ENCODE results near the gene PNLIP.

PNLIP gene

GRCh38 chr10:116574797-116575196 is 29.1 kb downstream of the PNLIP start:
- DNase-seq (ENCODE audit: low spot score) = no peak

DNA sequence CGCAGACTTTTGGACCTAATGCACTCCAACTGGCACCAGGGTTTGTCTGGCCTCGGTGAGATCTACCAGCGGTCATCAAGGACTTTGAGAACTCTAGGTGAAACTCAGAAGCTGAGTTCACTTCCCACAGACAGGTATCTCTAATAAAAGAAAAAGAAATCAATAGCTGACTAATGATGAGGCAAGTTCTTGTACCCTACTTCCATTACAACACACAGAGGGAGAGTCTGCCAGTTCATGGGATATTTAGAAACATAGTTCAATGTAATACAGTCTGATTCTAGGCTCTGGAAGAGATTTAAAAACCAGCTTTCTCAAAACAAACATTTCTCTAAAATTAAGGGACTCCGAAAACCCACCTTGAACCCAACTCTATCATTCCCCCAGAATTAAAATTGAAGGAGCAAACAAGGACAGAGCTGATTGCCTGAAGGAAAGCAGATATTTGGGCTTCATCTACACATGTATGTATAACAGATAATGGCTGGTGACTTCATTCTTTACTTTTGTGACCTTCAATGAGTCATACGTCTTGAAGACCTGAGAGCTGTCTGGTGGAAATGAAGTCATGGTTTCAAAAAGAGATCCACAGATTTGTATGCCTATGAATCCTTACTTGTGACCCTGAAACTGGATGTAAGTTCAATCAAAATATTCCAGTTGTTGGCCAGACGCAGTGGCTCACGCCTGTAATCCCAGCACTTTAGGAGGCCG is 42.3 kb downstream of the PNLIP start:
- DNase-seq (ENCODE audit: low spot score) = no peak

GRCh38 chr10:116588995-116589394 is 43.3 kb downstream of the PNLIP start:
- no peak for DNase-seq (ENCODE audit: low spot score)

- DNase-seq (ENCODE audit: low spot score) = no peak
These were observed 44.2 kb downstream of the PNLIP start for GRCh38 chr10:116589926-116590325.

DNA sequence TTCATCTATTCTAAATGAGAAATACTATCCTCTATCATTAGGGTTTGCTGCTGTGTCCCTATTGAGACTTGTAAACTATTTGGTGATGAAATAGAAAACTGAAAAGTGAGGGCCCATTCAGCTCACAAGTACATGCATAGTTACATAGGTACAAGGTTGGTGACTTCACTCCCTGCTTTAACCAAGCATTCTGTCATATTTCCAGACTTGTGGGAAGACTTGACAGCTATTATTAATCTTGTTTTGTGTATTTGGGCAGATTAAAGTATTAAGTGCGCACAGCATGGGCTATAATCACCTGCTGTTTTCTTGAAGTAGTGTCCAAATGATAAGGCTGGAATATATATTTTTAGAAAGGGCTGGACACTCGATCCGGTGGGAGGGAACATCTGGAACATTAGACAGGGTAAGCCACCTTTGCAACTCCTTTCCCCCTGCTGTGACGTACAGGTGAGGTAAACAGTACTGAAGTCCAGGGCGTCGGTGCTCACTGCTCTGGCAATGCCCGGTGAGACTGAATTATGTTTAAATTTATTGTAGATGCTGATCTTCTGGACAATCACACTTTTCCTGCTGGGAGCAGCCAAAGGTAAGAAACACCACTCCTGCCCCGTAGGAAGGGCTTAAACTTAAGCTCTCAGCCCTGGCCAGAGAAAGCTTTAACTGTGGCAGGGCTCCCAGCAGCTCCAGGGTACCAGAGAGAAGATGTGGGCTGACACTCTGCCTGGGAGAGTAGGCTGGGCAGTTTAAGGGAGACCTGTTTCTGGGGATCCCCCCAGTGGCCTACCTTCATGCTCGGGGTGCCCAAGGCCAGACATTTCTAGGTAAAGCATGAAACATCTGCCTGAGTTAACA is 45.1 kb downstream of the PNLIP start, which contains the start of gene PNLIPRP1:
PNLIPRP1 (plus strand) TSS at position 370 of the 855 bp plus-strand sequence; CDS start at position 541, 171 bp downstream.
- no peak for DNase-seq (ENCODE audit: low spot score)

DNA sequence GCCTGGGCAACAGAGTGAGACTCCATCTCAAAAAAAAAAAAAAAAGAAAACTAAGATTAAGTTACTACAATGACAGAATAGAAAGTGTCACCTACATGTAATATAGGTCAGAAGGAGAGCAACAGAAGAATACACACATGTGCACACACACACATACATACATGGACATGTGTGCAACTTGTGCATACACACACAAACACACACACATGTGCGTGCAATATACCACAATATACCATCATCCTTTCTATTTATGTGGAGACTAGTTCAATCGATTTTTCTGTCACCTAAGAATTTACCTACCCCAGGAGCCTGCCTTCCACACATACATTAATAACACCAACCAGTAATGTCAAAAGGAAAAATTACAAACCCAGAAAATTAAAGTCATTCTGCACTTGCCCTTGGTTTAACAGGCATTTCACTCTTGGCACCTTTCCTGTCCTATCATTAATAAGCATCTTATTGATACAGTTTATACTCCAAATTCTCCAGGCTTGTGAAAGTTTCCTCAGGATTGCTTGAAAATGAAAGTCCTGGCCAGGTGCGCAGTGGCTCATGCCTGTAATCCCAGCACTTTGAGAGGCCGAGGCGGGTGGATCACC is 47.5 kb downstream of the PNLIP start:
- no peak for DNase-seq (ENCODE audit: low spot score)

DNA sequence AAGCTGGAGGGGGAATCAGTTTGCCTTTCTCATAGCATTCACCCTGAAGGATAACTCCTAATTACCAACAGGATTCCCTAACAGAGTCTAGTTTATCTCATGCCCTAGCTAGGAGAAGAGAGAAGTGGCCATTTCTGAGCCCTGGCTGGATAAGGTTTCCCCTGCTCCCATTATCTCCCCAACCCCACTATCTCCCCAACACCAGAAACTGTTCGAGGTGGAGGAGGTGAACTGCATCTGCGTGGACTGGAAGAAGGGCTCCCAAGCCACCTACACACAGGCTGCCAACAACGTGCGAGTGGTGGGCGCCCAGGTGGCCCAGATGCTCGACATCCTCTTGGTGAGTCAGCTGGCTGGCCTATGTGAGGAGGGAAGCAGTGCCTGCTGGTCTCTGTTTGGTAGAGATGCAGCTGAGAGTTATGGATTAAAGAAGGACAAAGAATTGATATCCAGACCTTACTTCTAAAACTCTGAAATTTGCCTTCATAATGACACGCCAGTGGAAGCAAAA is 48.8 kb downstream of the PNLIP start:
- DNase-seq (ENCODE audit: low spot score) = no peak

GRCh38 chr10:116596062-116596461 is 50.3 kb downstream of the PNLIP start:
- DNase-seq (ENCODE audit: low spot score) = no peak

- DNase-seq (ENCODE audit: low spot score) = no peak
These were observed 51.8 kb downstream of the PNLIP start for GRCh38 chr10:116597543-116597942.

GRCh38 chr10:116598329-116598728 is 52.6 kb downstream of the PNLIP start:
- no peak for DNase-seq (ENCODE audit: low spot score)

GRCh38 chr10:116599991-116600390 is 54.3 kb downstream of the PNLIP start:
- DNase-seq (ENCODE audit: low spot score) = no peak

DNA sequence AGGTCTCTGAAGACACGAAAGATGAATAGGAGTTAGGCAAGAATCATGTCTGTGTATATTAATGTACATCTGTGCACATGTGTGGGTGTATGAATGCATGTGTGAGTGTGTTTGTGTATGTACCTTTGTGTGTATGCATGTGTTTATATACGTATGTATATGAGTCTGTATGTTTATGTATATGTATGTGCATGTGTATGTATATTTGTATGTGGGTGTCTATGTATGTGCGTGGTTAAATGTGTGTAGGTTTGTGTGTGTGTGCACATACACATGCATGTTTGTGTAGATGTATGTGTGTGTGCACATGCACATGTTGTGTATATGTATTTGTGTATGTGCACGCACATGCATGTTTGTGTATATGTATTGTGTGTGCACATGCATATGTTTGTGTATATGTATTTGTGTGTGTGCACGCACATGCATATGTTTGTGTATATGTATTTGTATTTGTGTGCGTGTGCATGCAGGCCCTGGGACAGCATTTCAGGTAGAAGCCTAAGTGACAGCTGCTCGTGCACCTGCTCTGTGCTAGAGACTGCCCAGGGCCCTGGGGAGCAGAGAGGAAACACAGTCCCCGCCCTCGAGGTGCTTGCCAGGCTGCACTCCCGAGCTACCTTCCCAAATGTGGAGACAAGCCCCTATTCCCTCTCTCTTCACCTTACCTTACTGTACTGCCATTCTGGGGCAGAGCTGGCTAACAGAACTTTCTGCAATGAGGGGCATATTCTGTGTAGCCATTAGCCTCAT is 57.1 kb downstream of the PNLIP start:
- DNase-seq (ENCODE audit: low spot score) = no peak

GRCh38 chr10:116606061-116606483 is 60.3 kb downstream of the PNLIP start:
- DNase-seq (ENCODE audit: low spot score) = no peak

DNA sequence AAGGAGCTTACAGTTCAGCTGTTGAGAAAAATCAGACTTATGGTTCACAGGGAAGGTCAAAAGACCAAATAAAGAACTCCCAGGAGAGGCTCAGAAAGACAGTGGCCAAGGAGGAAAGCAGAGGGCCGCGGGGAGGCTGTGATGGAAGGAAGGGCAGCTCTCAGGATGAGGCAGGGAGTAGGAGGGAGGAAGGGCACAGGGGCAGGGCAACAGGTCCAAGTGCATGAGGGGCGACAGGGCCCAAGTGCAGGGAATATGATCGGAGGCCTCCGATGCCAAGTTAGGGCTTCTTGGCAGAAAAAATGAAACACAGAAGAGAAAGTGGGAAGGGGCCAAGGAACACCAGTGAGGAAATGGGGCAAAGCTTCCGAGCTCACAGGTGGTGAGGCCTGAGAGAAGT is 61.6 kb downstream of the PNLIP start:
- DNase-seq (ENCODE audit: low spot score) = no peak

GRCh38 chr10:116608686-116609594 is 63.2 kb downstream of the PNLIP start:
- no peak for DNase-seq (ENCODE audit: low spot score)

GRCh38 chr10:116610443-116611152 is 64.9 kb downstream of the PNLIP start:
- no peak for DNase-seq (ENCODE audit: low spot score)

DNA sequence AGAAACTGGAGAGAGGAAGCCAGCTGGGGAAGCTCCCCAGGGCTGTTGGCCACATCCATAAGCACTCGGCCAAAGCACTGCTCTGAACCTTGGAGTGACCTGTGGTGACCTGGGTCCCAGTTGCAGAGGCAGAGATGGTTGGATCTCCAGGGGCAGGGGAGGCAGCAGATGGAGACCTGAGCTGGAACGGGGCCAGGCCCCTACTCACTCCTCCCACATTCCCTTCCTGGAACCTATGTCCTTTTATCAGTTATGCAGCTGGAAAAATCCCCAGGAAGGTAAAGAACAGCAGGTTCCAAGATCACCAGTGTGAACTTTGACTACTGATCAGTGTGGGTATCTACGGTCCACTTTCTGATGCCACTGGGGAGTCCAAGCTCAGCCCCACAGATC is 65.4 kb downstream of the PNLIP start:
- no peak for DNase-seq (ENCODE audit: low spot score)

DNA sequence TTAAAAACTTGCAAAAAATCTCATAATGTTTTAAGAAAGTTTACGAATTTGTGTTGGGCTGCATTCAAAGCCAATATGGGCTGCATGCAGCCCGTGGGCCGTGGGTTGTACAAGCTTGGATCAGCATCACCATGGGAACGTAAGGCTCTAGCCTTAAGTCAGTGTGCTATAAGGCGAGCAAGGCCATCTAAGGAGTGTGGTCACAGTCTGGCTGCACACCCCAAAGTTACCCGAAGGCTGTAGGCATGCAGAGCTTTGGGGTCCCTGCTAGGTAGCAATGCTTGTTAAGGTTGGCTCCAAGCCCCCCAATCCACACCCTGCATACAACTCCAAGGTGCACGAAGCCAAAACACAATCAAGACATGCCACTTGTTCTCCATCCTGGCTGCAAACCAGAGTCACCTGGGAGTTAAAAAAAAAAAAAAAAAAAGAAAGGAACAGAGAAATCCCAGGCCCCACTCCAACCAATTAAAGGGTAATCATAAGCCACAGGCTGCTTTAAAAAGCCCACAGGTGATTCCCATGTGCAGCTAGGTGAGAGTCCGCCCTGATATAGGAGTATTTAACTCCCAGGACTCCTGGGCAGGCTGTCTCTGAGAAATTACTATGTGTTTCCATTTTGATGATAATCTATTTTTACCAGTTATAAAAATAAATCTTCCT is 66.5 kb downstream of the PNLIP start:
- DNase-seq (ENCODE audit: low spot score) = no peak

DNA sequence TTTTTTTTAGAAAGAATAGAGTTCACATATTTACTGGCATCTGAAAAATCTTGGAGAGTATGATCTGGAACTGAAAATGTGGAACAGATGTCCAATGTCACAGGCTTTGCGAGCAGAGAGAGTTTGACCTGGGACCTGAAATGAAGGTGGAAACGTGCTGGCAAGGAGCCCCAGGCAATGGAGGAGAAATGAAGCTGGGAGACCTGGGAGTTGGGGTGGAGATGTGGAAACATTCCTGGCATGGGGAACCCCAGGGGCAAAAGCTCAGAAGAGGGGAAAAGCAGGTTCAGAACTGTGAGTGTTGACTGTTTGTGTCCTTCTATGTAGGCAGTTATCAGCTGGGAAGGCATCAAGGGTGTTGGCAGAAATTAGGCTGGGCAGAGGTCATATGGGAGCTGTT is 67.7 kb downstream of the PNLIP start:
- no peak for DNase-seq (ENCODE audit: low spot score)

DNA sequence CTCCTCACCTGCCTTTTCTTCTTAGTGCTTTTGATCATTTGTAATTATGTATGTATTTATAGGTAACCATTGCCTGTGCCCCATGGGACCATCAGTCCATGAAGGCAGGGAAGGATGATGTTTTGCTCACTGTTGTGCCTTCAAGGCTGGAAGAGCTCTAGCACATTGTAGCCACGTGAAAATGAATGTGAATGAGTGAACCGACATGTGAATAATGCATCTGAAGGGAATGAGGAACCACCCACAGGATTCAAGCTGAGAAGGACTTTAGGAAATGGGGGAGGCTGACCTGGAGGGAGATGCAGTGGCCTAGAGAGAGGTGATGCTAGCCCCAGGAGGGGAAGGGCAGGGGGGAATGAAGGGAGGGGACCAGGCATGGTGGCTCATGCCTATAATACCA is 69.1 kb downstream of the PNLIP start:
- no peak for DNase-seq (ENCODE audit: low spot score)

All from NAMALWA (cell line).